Measurements from ENCODE around the gene CLIC5.

DNA sequence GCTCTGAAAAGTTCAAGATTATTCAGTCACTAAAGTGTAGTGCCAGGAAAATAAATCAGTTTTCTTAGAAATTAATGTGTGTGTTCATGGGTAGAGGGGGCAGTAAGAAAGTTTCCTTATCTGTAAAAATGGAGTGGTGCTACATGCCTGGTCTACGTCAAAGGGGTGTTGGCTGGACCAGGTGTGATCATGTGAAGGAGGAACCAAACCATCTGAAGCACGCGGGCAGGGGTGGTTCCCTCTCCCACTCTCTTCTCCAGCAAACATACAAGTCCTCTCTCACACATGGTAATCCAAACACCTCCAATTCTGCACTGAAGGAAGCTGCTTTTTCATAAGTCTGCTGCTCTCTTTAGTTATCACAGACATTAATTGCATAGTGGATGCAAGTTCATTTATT, 63.1 kb downstream of the CLIC5 start:
- TF ChIP-seq, protein P1, sequence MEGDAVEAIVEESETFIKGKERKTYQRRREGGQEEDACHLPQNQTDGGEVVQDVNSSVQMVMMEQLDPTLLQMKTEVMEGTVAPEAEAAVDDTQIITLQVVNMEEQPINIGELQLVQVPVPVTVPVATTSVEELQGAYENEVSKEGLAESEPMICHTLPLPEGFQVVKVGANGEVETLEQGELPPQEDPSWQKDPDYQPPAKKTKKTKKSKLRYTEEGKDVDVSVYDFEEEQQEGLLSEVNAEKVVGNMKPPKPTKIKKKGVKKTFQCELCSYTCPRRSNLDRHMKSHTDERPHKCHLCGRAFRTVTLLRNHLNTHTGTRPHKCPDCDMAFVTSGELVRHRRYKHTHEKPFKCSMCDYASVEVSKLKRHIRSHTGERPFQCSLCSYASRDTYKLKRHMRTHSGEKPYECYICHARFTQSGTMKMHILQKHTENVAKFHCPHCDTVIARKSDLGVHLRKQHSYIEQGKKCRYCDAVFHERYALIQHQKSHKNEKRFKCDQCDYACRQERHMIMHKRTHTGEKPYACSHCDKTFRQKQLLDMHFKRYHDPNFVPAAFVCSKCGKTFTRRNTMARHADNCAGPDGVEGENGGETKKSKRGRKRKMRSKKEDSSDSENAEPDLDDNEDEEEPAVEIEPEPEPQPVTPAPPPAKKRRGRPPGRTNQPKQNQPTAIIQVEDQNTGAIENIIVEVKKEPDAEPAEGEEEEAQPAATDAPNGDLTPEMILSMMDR (IDR thresholded peaks at IDR 0.05): no peak
- no peak for TF ChIP-seq POLR2A (IDR thresholded peaks at IDR 0.05)
